ENCODE measurements around the gene THAP4.

The THAP4 gene

DNA sequence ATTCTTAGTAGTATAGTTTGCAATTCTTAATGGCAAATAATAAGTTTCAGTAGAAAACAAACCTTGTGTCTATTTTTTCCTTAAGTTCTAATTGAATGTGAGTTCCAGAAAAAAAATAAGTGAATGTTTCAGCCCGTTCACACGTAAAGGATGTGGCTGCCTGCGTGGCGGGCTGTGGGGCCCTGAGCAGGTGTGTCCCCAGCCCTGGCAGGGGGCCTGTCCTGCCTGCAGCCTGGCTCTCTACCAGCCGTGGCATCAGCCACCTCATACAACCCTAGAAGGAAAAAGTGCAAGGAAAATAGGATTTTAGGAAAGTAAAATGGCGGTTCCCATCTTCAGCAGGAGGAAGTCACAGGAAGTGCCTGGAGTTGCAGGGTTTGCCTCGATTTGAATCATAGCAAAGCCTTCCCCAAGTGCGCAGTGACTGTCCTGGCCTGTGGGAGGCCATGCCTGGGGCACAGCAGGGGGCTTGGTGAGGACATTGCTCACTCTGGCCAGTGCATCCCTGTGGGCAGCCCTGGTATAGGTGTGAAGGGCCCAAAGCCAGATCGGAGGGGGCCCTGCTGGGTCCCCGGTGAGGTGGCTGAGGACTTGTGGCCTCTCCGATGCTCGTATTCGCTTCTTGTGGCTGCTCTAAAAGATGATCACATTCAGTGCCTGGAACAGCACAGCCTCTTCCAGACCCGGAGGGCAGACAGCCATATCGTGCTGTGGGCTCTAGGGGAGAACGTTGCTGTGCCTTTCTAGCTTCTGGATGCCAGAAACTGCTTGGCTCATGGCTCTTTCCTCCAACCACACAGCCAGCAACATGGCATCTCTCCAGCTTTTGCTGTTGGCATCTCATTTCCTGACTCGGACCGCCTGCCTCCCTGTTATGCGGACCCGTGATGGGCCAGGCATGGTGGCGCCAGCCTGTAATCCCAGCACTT is 37.1 kb upstream of the THAP4 start:
- H3K27me3 ChIP-seq (ENCODE audit: control insufficient read depth, insufficient read depth, low read length, poor library complexity, severe bottlenecking), result no peaks in the 10 kb centered on the region
- H3K27ac ChIP-seq (ENCODE audit: insufficient read depth, low read depth, low read length, poor library complexity, severe bottlenecking), result no peak overlapping the region
- WGBS, 2 experiments, result 92 to 94% methylated on average over 21 of the region's 21 CpGs

GRCh38 chr2:241673189-241673663 is 36.3 kb upstream of the THAP4 start:
- Histone ChIP-seq H3K4me1 (ENCODE audit: control insufficient read depth, insufficient read depth, low read length) (no peaks in the 10 kb centered on the region), H3K36me3 (ENCODE audit: control insufficient read depth, insufficient read depth, low read length) (peaks cover 25% of the 10 kb centered on the region)

More for the DNA sequence above, 37.1 kb upstream of the THAP4 start:
- Histone ChIP-seq H3K9me3 (ENCODE audit: control insufficient read depth, low read length) (no peaks in the 10 kb centered on the region), H3K4me1 (ENCODE audit: control insufficient read depth, insufficient read depth, low read length) (no peaks in the 10 kb centered on the region), H3K36me3 (ENCODE audit: control insufficient read depth, insufficient read depth, low read length) (peaks cover 28% of the 10 kb centered on the region), H3K4me3 (ENCODE audit: insufficient read depth, low read depth, low read length) (no peak overlapping the region)

GRCh38 chr2:241672243-241673188 is 35.6 kb upstream of the THAP4 start:
- WGBS, 2 experiments, result 95 to 96% methylated on average over 42 of the region's 42 CpGs
- no peaks in the 10 kb centered on the region for H3K9me3 ChIP-seq (ENCODE audit: control insufficient read depth, low read length)
- no peak overlapping the region for H3K4me3 ChIP-seq (ENCODE audit: insufficient read depth, low read depth, low read length)
- H3K4me1 ChIP-seq (ENCODE audit: control insufficient read depth, insufficient read depth, low read length), result no peaks in the 10 kb centered on the region
- no peaks in the 10 kb centered on the region for H3K27me3 ChIP-seq (ENCODE audit: control insufficient read depth, insufficient read depth, low read length, poor library complexity, severe bottlenecking)
- H3K27ac ChIP-seq (ENCODE audit: insufficient read depth, low read depth, low read length, poor library complexity, severe bottlenecking), result no peak overlapping the region
- peaks cover 28% of the 10 kb centered on the region for H3K36me3 ChIP-seq (ENCODE audit: control insufficient read depth, insufficient read depth, low read length)

More at GRCh38 chr2:241673189-241673663, 36.3 kb upstream of the THAP4 start:
- Histone ChIP-seq H3K4me3 (ENCODE audit: insufficient read depth, low read depth, low read length) (no peak overlapping the region), H3K27me3 (ENCODE audit: control insufficient read depth, insufficient read depth, low read length, poor library complexity, severe bottlenecking) (no peaks in the 10 kb centered on the region), H3K9me3 (ENCODE audit: control insufficient read depth, low read length) (no peaks in the 10 kb centered on the region), H3K27ac (ENCODE audit: insufficient read depth, low read depth, low read length, poor library complexity, severe bottlenecking) (no peak overlapping the region)
- 94 to 95% methylated on average over 18 of the region's 18 CpGs for WGBS, 2 experiments

GRCh38 chr2:241671457-241672240 is 34.7 kb upstream of the THAP4 start:
- H3K4me3 ChIP-seq (ENCODE audit: insufficient read depth, low read depth, low read length), result no peak overlapping the region
- peaks cover 22% of the 10 kb centered on the region for H3K36me3 ChIP-seq (ENCODE audit: control insufficient read depth, insufficient read depth, low read length)
- 94 to 95% methylated on average over 31 of the region's 31 CpGs for WGBS, 2 experiments
- H3K9me3 ChIP-seq (ENCODE audit: control insufficient read depth, low read length), result no peaks in the 10 kb centered on the region
- peaks cover 4% of the 10 kb centered on the region for H3K4me1 ChIP-seq (ENCODE audit: control insufficient read depth, insufficient read depth, low read length)
- H3K27me3 ChIP-seq (ENCODE audit: control insufficient read depth, insufficient read depth, low read length, poor library complexity, severe bottlenecking), result no peaks in the 10 kb centered on the region
- no peak overlapping the region for H3K27ac ChIP-seq (ENCODE audit: insufficient read depth, low read depth, low read length, poor library complexity, severe bottlenecking)

GRCh38 chr2:241670333-241671110 is 33.6 kb upstream of the THAP4 start:
- no peaks in the 10 kb centered on the region for H3K9me3 ChIP-seq (ENCODE audit: control insufficient read depth, low read length)
- peaks cover 17% of the 10 kb centered on the region for H3K36me3 ChIP-seq (ENCODE audit: control insufficient read depth, insufficient read depth, low read length)
- H3K27ac ChIP-seq (ENCODE audit: insufficient read depth, low read depth, low read length, poor library complexity, severe bottlenecking), result no peak overlapping the region
- no peak overlapping the region for H3K4me3 ChIP-seq (ENCODE audit: insufficient read depth, low read depth, low read length)
- H3K27me3 ChIP-seq (ENCODE audit: control insufficient read depth, insufficient read depth, low read length, poor library complexity, severe bottlenecking), result no peaks in the 10 kb centered on the region
- H3K4me1 ChIP-seq (ENCODE audit: control insufficient read depth, insufficient read depth, low read length), result peaks cover 14% of the 10 kb centered on the region
- WGBS, 2 experiments, result 92 to 93% methylated on average over 31 of the region's 31 CpGs

DNA sequence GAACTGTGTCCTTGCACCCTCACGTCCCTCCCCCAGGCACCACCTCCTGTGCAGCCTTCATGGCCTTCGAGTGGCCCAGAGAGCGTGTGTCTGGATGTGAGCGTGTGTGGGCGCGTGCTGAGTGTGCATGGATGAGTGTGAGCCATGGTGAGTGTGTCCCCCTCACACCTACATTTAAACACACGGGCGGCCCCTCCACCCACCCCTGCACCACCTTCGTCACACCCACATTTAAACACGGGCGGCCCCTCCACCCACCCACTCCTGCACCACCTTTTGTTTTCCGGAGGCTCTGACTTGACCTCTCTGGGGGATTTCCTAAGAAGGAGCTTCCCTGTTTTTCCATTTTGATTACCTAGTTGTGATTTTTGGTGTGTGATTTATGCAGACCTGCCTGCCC is 31.9 kb upstream of the THAP4 start:
- H3K4me3 ChIP-seq (ENCODE audit: insufficient read depth, low read depth, low read length), result no peak overlapping the region
- 97 to 98% methylated on average over 12 of the region's 12 CpGs for WGBS, 2 experiments
- H3K27ac ChIP-seq (ENCODE audit: insufficient read depth, low read depth, low read length, poor library complexity, severe bottlenecking), result no peak overlapping the region
- H3K4me1 ChIP-seq (ENCODE audit: control insufficient read depth, insufficient read depth, low read length), result peaks cover 18% of the 10 kb centered on the region
- H3K9me3 ChIP-seq (ENCODE audit: control insufficient read depth, low read length), result no peaks in the 10 kb centered on the region
- H3K36me3 ChIP-seq (ENCODE audit: control insufficient read depth, insufficient read depth, low read length), result peaks cover 17% of the 10 kb centered on the region
- no peaks in the 10 kb centered on the region for H3K27me3 ChIP-seq (ENCODE audit: control insufficient read depth, insufficient read depth, low read length, poor library complexity, severe bottlenecking)

- 95 to 98% methylated on average over 21 of the region's 21 CpGs for WGBS, 2 experiments
- peaks cover 17% of the 10 kb centered on the region for H3K36me3 ChIP-seq (ENCODE audit: control insufficient read depth, insufficient read depth, low read length)
Observed at GRCh38 chr2:241668354-241668753, 31.4 kb upstream of the THAP4 start.

GRCh38 chr2:241666627-241667400 is 29.9 kb upstream of the THAP4 start:
- Histone ChIP-seq H3K36me3 (ENCODE audit: control insufficient read depth, insufficient read depth, low read length) (peaks cover 17% of the 10 kb centered on the region), H3K4me3 (ENCODE audit: insufficient read depth, low read depth, low read length) (no peak overlapping the region), H3K9me3 (ENCODE audit: control insufficient read depth, low read length) (no peaks in the 10 kb centered on the region), H3K27ac (ENCODE audit: insufficient read depth, low read depth, low read length, poor library complexity, severe bottlenecking) (no peak overlapping the region), H3K27me3 (ENCODE audit: control insufficient read depth, insufficient read depth, low read length, poor library complexity, severe bottlenecking) (no peaks in the 10 kb centered on the region), H3K4me1 (ENCODE audit: control insufficient read depth, insufficient read depth, low read length) (peaks cover 18% of the 10 kb centered on the region)
- 68 to 76% methylated on average over 42 of the region's 42 CpGs for WGBS, 2 experiments

More at GRCh38 chr2:241668354-241668753, 31.4 kb upstream of the THAP4 start:
- H3K27me3 ChIP-seq (ENCODE audit: control insufficient read depth, insufficient read depth, low read length, poor library complexity, severe bottlenecking), result no peaks in the 10 kb centered on the region
- peaks cover 18% of the 10 kb centered on the region for H3K4me1 ChIP-seq (ENCODE audit: control insufficient read depth, insufficient read depth, low read length)
- H3K27ac ChIP-seq (ENCODE audit: insufficient read depth, low read depth, low read length, poor library complexity, severe bottlenecking), result no peak overlapping the region
- H3K9me3 ChIP-seq (ENCODE audit: control insufficient read depth, low read length), result no peaks in the 10 kb centered on the region
- H3K4me3 ChIP-seq (ENCODE audit: insufficient read depth, low read depth, low read length), result no peak overlapping the region

Measured in ectodermal cell (in vitro differentiated cells).